Stimulated activated naive B cell treated with anti-CD40 and anti-IgM and Interleukin-4, amounts not matched to agents 10 μg/mL and 1 μg/mL and 100 μg/mL, for 72 hours (primary cell): Measurements from ENCODE around the gene HTT-AS.
A peak's percentile ranks its signal among the peaks of the same experiment; 100 is the strongest.

Experiments
- ATAC-seq, 2 donors: fragments of 150-1000 bp; cut with Tn5 transposase; replicated peaks; 2 replicates each; pipeline ENCODE4 v1.10.0; 2021; ENCODE audit warnings: moderate library complexity in 1 of 2
- DNase-seq: peaks from one replicate; pipeline ENCODE4 v3.0.0; 2021
- H3K27ac Mint-ChIP-seq: one replicate; pipeline ENCODE4 v1.8.0; 2022; ENCODE audit warnings: mild to moderate bottlenecking, mixed read lengths
- H3K27me3 Mint-ChIP-seq, 2 donors: one replicate each; pipeline ENCODE4 v1.8.0; 2022; ENCODE audit warnings: mixed read lengths in 2 of 2
- H3K36me3 Mint-ChIP-seq, 2 donors: one replicate each; pipeline ENCODE4 v1.8.0; 2022; ENCODE audit warnings: mixed read lengths in 2 of 2, mild to moderate bottlenecking in 1 of 2
- H3K4me1 Mint-ChIP-seq, 2 donors: one replicate each; pipeline ENCODE4 v1.8.0; 2022; ENCODE audit warnings: mixed read lengths in 2 of 2, mild to moderate bottlenecking in 1 of 2
- H3K4me3 Mint-ChIP-seq, 2 donors: one replicate each; pipeline ENCODE4 v1.8.0; 2022; ENCODE audit warnings: mild to moderate bottlenecking in 2 of 2, mixed read lengths in 2 of 2, moderate library complexity in 1 of 2
- H3K9me3 Mint-ChIP-seq, 2 donors: one replicate each; pipeline ENCODE4 v1.8.0; 2022; ENCODE audit warnings: mixed read lengths in 2 of 2, mild to moderate bottlenecking in 1 of 2

The HTT-AS gene

DNA sequence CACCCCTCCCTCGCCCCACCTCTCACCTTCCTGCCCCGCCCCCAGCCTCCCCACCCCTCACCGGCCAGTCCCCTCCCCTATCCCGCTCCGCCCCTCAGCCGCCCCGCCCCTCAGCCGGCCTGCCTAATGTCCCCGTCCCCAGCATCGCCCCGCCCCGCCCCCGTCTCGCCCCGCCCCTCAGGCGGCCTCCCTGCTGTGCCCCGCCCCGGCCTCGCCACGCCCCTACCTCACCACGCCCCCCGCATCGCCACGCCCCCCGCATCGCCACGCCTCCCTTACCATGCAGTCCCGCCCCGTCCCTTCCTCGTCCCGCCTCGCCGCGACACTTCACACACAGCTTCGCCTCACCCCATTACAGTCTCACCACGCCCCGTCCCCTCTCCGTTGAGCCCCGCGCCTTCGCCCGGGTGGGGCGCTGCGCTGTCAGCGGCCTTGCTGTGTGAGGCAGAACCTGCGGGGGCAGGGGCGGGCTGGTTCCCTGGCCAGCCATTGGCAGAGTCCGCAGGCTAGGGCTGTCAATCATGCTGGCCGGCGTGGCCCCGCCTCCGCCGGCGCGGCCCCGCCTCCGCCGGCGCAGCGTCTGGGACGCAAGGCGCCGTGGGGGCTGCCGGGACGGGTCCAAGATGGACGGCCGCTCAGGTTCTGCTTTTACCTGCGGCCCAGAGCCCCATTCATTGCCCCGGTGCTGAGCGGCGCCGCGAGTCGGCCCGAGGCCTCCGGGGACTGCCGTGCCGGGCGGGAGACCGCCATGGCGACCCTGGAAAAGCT, at the start of gene HTT-AS, which contains the start of gene HTT:
Gene HTT-AS, minus strand, starts transcription at position 461 of the 768 bp plus-strand sequence.
Gene HTT, plus strand, starts transcription at position 604 of the 768 bp plus-strand sequence. Its CDS starts 145 bp downstream, at position 749.
- H3K9me3 Mint-ChIP-seq = no peaks in the 10 kb centered on the region
- peak; percentile 95 for DNase-seq
- peak; percentile 79 to 83 for ATAC-seq
- peaks cover 25 to 36% of the 10 kb centered on the region in 2 donors for H3K36me3 Mint-ChIP-seq
- peak within 1 kb of the TSS; percentile 99 for H3K27ac Mint-ChIP-seq
- peak within 1 kb of the TSS; percentile 88 to 93 for H3K4me3 Mint-ChIP-seq
- peaks cover 22 to 33% of the 10 kb centered on the region in 2 donors for H3K4me1 Mint-ChIP-seq
- no peaks in the 10 kb centered on the region for H3K27me3 Mint-ChIP-seq

DNA sequence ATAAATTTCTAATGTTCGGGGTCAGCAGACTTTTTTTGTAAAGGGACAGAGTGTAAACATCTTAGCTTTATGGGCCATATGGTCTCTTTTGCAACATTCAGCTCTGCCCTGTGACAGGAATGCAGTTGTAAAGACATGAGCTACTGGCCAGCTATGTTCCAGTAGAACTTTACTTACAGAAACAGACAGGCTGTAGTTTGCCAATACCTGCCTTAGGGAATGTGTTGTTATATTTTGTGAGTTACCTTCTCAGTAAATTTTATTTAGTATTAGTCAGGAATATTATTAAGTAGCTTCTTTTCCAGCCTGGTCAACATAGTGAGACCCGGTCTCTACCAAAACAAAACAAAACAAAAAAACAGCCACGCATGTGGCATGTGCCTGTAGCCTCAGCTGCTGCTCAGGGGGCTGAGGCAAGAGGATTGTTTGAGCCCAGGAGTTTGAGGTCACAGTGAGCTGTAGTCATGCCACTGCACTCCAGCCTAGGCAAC, 48.9 kb upstream of the HTT-AS start:
- Mint-ChIP-seq H3K9me3 (no peaks in the 10 kb centered on the region), H3K27ac (no peak overlapping the region), H3K36me3 (peaks cover 34 to 49% of the 10 kb centered on the region in 2 donors), H3K4me3 (no peak overlapping the region), H3K4me1 (peaks cover 5% of the 10 kb centered on the region in 2 donors), H3K27me3 (no peaks in the 10 kb centered on the region)
- DNase-seq (no peak), ATAC-seq (no peak)

DNA sequence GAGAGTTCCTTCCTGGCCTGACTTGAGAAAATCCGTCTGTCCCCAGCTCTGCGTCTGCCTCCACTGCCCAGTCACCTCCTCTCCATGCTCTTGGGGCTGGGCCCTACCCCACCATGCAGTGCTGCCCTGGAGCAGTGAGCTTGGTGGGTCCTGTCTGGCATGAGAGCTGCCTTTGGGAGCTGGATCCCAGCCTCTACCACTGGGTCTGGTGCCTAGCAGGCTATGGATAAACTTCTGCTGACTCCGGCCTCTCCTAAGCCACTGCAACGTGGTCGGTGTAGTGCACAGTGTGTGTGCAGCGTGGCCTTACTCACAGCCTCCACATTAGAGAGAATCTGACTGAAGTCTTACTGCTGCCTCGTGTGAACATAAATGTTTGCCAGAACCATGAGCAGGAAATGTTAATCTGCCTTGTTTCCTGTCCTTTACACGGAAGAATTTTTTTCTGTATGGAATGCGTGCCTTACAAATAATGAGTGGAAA, 47.8 kb upstream of the HTT-AS start:
- no peaks in the 10 kb centered on the region for H3K9me3 Mint-ChIP-seq
- peak overlapping the region; percentile 85 for H3K27ac Mint-ChIP-seq
- H3K4me1 Mint-ChIP-seq = peaks cover 5% of the 10 kb centered on the region in 2 donors
- H3K4me3 Mint-ChIP-seq = no peak overlapping the region
- H3K27me3 Mint-ChIP-seq = no peaks in the 10 kb centered on the region
- H3K36me3 Mint-ChIP-seq = peaks cover 33 to 52% of the 10 kb centered on the region in 2 donors
- no peak for DNase-seq
- no peak for ATAC-seq

DNA sequence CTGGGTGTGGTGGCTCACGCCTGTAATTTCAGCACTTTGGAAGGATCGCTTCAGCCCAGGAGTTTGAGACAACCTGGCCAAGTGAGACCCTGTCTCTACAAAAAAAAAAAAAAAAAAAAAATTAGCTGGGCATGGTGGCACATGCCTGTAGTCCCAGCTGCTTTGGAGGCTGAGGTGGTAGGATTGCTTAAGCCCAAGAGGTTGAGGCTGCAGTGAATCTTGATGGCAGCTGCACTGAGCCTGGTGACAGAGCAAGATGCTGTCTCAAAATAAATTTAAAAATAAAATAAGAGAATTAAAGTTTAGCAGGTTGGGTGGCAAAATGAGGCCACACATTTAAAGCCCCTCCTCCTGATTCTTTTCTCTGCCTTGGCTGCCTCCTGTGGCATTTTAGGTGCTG, 47.3 kb upstream of the HTT-AS start:
- Mint-ChIP-seq H3K4me1 (peaks cover 5 to 6% of the 10 kb centered on the region in 2 donors), H3K27me3 (no peaks in the 10 kb centered on the region), H3K4me3 (no peak overlapping the region), H3K27ac (no peak overlapping the region), H3K9me3 (no peaks in the 10 kb centered on the region), H3K36me3 (peaks cover 30 to 47% of the 10 kb centered on the region in 2 donors)
- DNase-seq (no peak), ATAC-seq (no peak)

DNA sequence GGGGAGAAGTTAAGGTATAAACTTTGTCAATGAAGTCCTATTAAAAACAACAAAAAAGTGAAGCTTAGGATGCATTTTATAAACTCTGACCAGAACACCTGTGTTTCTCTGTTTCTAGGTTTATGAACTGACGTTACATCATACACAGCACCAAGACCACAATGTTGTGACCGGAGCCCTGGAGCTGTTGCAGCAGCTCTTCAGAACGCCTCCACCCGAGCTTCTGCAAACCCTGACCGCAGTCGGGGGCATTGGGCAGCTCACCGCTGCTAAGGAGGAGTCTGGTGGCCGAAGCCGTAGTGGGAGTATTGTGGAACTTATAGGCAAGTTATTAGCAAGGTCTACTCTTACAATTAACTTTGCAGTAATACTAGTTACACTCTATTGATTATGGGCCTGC, 46.8 kb upstream of the HTT-AS start:
- Mint-ChIP-seq H3K4me3 (no peak overlapping the region), H3K27me3 (no peaks in the 10 kb centered on the region), H3K4me1 (peaks cover 8 to 11% of the 10 kb centered on the region in 2 donors), H3K27ac (no peak overlapping the region), H3K9me3 (no peaks in the 10 kb centered on the region), H3K36me3 (peaks cover 34 to 51% of the 10 kb centered on the region in 2 donors)
- DNase-seq = no peak
- ATAC-seq = no peak

DNA sequence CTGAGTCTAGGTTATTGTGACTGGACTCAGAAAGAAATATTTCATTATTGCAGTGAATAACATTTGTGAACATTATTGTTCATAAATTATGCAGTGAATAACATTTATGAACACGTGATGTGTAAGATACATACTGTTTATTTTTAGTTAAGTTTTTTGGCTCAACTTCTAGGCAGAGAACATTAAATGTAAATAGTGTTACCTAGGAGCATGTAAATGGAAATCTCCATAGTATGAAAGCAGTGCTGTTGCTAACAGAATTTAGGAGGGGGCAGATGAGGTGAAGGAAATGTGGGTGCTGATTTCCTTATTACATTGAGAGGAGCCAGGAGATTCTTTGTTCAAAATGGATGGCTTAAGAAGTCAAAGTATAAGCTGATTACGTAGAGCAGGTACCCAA, 45.1 kb upstream of the HTT-AS start:
- DNase-seq = no peak
- ATAC-seq = no peak
- Mint-ChIP-seq H3K9me3 (no peaks in the 10 kb centered on the region), H3K4me3 (no peak overlapping the region), H3K27ac (no peak overlapping the region), H3K36me3 (peaks cover 43 to 60% of the 10 kb centered on the region in 2 donors), H3K4me1 (peaks cover 8 to 11% of the 10 kb centered on the region in 2 donors), H3K27me3 (no peaks in the 10 kb centered on the region)

DNA sequence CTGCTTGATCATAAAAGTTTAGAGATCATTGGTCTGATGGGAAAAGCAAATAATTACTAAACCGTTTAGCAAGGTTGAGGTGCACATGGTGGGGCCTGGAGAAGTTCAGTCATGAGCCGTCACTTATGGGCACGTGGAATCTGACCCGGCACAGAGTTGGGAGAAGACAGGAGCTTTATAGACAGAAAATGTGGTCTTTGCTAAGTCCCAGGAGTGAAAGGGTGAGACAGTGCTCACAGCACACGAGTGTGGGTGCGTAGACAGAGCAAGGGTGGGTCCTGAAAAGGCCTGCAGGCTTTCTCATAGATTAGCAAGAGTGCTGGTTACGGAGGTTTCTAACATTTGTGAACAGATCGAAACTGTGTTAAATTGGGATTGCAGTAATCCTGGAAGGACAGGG, 44.0 kb upstream of the HTT-AS start:
- H3K9me3 Mint-ChIP-seq = no peaks in the 10 kb centered on the region

GRCh38 chr4:3116955-3117354, 42.6 kb upstream of the HTT-AS start:
- ATAC-seq = no peak
- H3K36me3 Mint-ChIP-seq = peaks cover 45 to 67% of the 10 kb centered on the region in 2 donors

More for the DNA sequence above, 44.0 kb upstream of the HTT-AS start:
- DNase-seq (no peak), ATAC-seq (no peak)
- H3K4me3 Mint-ChIP-seq = no peak overlapping the region
- H3K27ac Mint-ChIP-seq = no peak overlapping the region
- peaks cover 47 to 61% of the 10 kb centered on the region in 2 donors for H3K36me3 Mint-ChIP-seq
- H3K27me3 Mint-ChIP-seq = no peaks in the 10 kb centered on the region
- peaks cover 8 to 11% of the 10 kb centered on the region in 2 donors for H3K4me1 Mint-ChIP-seq

DNA sequence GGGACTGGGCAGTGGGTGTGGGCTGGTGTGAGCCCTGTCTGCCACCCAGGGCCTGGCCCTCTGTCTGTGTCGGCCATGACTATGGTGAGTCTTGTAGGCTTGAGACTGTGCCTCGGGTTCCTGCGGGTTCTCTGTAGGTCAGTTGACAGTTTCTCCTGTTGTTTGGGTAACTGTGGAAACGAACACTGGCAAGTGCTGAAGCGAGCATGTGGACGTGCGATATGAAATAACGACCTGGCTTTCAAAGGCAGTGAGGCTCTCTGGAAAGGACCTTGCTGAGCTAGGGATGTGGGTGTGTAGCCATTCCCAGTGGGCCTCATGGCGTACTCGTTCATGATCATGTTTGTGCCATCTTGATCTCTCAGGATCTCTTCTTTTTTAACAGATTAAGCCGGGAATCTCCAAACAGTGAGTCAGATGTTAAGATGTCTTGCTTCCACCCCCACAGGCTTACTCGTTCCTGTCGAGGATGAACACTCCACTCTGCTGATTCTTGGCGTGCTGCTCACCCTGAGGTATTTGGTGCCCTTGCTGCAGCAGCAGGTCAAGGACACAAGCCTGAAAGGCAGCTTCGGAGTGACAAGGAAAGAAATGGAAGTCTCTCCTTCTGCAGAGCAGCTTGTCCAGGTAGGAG, 41.4 kb upstream of the HTT-AS start:
- no peaks in the 10 kb centered on the region for H3K9me3 Mint-ChIP-seq
- H3K4me1 Mint-ChIP-seq = peaks cover 6 to 12% of the 10 kb centered on the region in 2 donors
- H3K4me3 Mint-ChIP-seq = no peak overlapping the region
- H3K36me3 Mint-ChIP-seq = peaks cover 52 to 72% of the 10 kb centered on the region in 2 donors
- DNase-seq (no peak), ATAC-seq (no peak)
- peak overlapping the region; percentile 25 for H3K27ac Mint-ChIP-seq
- H3K27me3 Mint-ChIP-seq = no peaks in the 10 kb centered on the region

More at GRCh38 chr4:3116955-3117354, 42.6 kb upstream of the HTT-AS start:
- Mint-ChIP-seq H3K27ac (no peak overlapping the region), H3K9me3 (no peaks in the 10 kb centered on the region), H3K4me3 (no peak overlapping the region), H3K27me3 (no peaks in the 10 kb centered on the region), H3K4me1 (peaks cover 7 to 13% of the 10 kb centered on the region in 2 donors)
- no peak for DNase-seq

DNA sequence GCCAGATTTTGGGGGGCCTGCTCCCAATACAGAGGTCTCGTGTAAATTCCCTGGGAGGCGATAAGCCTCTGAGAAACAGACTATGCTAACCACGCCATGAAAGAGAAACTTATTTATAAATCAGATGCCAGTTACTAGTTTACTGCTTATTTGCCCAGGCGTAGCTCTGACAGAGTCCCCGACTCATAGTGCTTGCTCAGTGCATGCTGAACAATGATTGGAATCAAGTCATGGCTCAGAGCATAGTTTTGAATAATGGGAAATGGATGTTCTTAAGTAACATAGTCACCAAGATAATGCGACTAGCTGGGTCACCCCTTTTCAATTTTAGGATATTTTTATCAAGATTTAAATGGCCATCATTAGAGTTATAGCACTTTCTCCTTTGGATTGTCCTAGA, 40.0 kb upstream of the HTT-AS start:
- Mint-ChIP-seq H3K9me3 (no peaks in the 10 kb centered on the region), H3K4me3 (no peak overlapping the region), H3K27ac (no peak overlapping the region), H3K4me1 (peaks cover 10 to 12% of the 10 kb centered on the region in 2 donors), H3K27me3 (no peaks in the 10 kb centered on the region), H3K36me3 (peaks cover 62 to 83% of the 10 kb centered on the region in 2 donors)
- ATAC-seq (no peak), DNase-seq (no peak)

- no peak overlapping the region for H3K27ac Mint-ChIP-seq
These were observed 38.5 kb upstream of the HTT-AS start for GRCh38 chr4:3112609-3113469.

GRCh38 chr4:3112201-3112600, 37.9 kb upstream of the HTT-AS start:
- ATAC-seq (no peak), DNase-seq (no peak)
- Mint-ChIP-seq H3K36me3 (peaks cover 53 to 82% of the 10 kb centered on the region in 2 donors), H3K27me3 (no peaks in the 10 kb centered on the region), H3K4me3 (no peak overlapping the region), H3K27ac (no peak overlapping the region), H3K9me3 (no peaks in the 10 kb centered on the region), H3K4me1 (peaks cover 12 to 13% of the 10 kb centered on the region in 2 donors)

More at GRCh38 chr4:3112609-3113469, 38.5 kb upstream of the HTT-AS start:
- DNase-seq (no peak), ATAC-seq (no peak)
- peaks cover 52 to 80% of the 10 kb centered on the region in 2 donors for H3K36me3 Mint-ChIP-seq
- no peak overlapping the region for H3K4me3 Mint-ChIP-seq
- no peaks in the 10 kb centered on the region for H3K27me3 Mint-ChIP-seq
- no peaks in the 10 kb centered on the region for H3K9me3 Mint-ChIP-seq
- H3K4me1 Mint-ChIP-seq = peaks cover 10 to 12% of the 10 kb centered on the region in 2 donors

GRCh38 chr4:3111461-3111860, 37.1 kb upstream of the HTT-AS start:
- ATAC-seq (no peak), DNase-seq (no peak)
- Mint-ChIP-seq H3K9me3 (no peaks in the 10 kb centered on the region), H3K4me1 (peaks cover 13 to 14% of the 10 kb centered on the region in 2 donors), H3K27me3 (no peaks in the 10 kb centered on the region), H3K36me3 (peaks cover 56 to 86% of the 10 kb centered on the region in 2 donors), H3K27ac (peak overlapping the region; percentile 56), H3K4me3 (no peak overlapping the region)

- Mint-ChIP-seq H3K9me3 (no peaks in the 10 kb centered on the region), H3K27me3 (no peaks in the 10 kb centered on the region), H3K4me3 (no peak overlapping the region), H3K27ac (peak overlapping the region; percentile 76), H3K36me3 (peaks cover 45 to 76% of the 10 kb centered on the region in 2 donors), H3K4me1 (peaks cover 25 to 26% of the 10 kb centered on the region in 2 donors)
- DNase-seq = no peak
- no peak for ATAC-seq
These were observed 33.9 kb upstream of the HTT-AS start for GRCh38 chr4:3108211-3108610.
